Parietal lobe (tissue), 1 donor: ENCODE measurements around the gene OR1S1. TPM values are rescaled to one million over a fixed set of nuclear protein-coding genes. Genes with fewer than 3 reads are reported as not detected.

Source experiments
- total RNA-seq: library from RNA; depleted of rRNA; stranded (reverse); fragments of >200 nt; gene quantifications from one replicate; pipeline ENCODE4 v1.2.3, GENCODE V29; 2014

Gene OR1S1
- not detected for total RNA-seq

GRCh38 chr11:58212420-58212819, at the start of gene OR1S1:
Gene OR1S1 (plus strand): TSS chr11:58212720.

DNA sequence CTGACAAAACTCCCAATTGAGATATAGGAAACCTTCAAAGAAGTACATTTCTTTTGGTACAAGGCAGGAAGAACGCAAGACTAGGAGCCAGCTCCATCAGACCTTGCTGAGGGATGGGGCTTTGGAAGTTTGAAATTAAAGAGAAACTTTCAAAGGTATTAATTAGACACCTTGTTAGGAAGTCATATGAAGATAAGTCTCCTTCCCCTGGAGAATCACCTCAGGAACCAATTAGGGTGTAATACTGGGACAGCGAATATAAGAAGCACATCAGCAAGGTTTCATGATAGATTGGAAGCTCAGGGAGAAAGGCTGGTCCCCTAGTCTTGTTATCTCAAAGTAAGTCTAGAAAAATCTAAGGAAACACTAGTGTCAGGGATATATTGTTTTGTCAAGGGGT, 23.8 kb upstream of the OR1S1 start, which contains the start of gene OR9Q2:
Gene OR9Q2 (plus strand): TSS at position 301 of the 400 bp plus-strand sequence. CDS start 1,421 bp downstream, outside the sequence.

DNA sequence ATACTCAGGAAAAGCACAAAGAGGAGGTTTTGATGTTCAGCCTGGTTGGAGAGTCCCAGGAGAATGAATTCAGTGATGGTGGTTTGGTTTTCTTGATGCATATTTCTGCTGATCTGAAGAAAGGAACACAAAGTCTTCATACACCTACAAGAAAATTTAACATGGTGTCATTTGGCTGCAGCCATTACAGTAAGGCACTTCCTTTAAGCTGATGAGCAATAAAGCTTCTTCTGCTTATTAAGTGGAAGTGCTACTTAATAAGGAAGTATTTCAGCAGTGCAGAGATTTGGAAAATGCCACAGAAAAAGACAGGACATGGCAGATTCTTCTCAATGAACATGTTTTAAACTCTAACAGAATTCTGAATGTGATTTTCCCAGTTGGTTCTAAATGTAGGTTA, 8.5 kb upstream of the OR1S1 start, which contains the start of gene OR1S2:
Gene OR1S2 (minus strand): TSS at position 101 of the 400 bp plus-strand sequence. CDS start 0 bp downstream, at position 101.

Other genes with a start within 250 kb of the OR1S1 start
- not detected for gene OR9Q1, start 188.8 kb upstream of the OR1S1 start, total RNA-seq
- not detected for gene OR6Q1, start 181.8 kb upstream of the OR1S1 start, total RNA-seq
- not detected for gene OR9I1, start 87.2 kb upstream of the OR1S1 start, total RNA-seq
- gene OR9Q2, start 23.6 kb upstream of the OR1S1 start, total RNA-seq, result not detected
- gene OR1S2, start 8.6 kb upstream of the OR1S1 start, total RNA-seq, result not detected
- gene OR10Q1, start 16.2 kb downstream of the OR1S1 start, total RNA-seq, result not detected
- not detected for gene OR10W1, start 55.5 kb downstream of the OR1S1 start, total RNA-seq
- gene OR5B17, start 146.3 kb downstream of the OR1S1 start, total RNA-seq, result not detected
- gene OR5B3, start 194.2 kb downstream of the OR1S1 start, total RNA-seq, result not detected
- not detected for gene OR5B2, start 215.4 kb downstream of the OR1S1 start, total RNA-seq
- not detected for gene OR5B12, start 229.5 kb downstream of the OR1S1 start, total RNA-seq